Superior temporal gyrus (tissue), 1 donor: ENCODE results near the gene PTH1R.

Source experiments
- DNase-seq: peaks from one replicate; pipeline ENCODE4 v3.0.0-alpha.2; 2016; ENCODE audit errors: extremely low spot score

Gene PTH1R

GRCh38 chr3:46883054-46883829 lies 5.7 kb downstream of the PTH1R start:
- no peak for DNase-seq

- no peak for DNase-seq
Observed at GRCh38 chr3:46883830-46884185, 6.3 kb downstream of the PTH1R start.

GRCh38 chr3:46884427-46884826 lies 6.9 kb downstream of the PTH1R start:
- no peak for DNase-seq

- no peak for DNase-seq
Observed at GRCh38 chr3:46884929-46885328, 7.4 kb downstream of the PTH1R start.

- no peak for DNase-seq
Observed at GRCh38 chr3:46885612-46886011, 8.1 kb downstream of the PTH1R start.

GRCh38 chr3:46887980-46888494 lies 10.5 kb downstream of the PTH1R start:
- DNase-seq: no peak

- no peak for DNase-seq
Observed at GRCh38 chr3:46888705-46889104, 11.2 kb downstream of the PTH1R start.

GRCh38 chr3:46889381-46890110 lies 12.0 kb downstream of the PTH1R start:
- DNase-seq: no peak

GRCh38 chr3:46890132-46890531 lies 12.6 kb downstream of the PTH1R start:
- DNase-seq: no peak

GRCh38 chr3:46891132-46891531 lies 13.6 kb downstream of the PTH1R start:
- no peak for DNase-seq

- peak; percentile 64 for DNase-seq
Observed at GRCh38 chr3:46892285-46893145, 15.0 kb downstream of the PTH1R start.

- DNase-seq: no peak
Observed at GRCh38 chr3:46893146-46893748, 15.7 kb downstream of the PTH1R start.

GRCh38 chr3:46893763-46894162 lies 16.2 kb downstream of the PTH1R start:
- no peak for DNase-seq

- no peak for DNase-seq
Observed at GRCh38 chr3:46894256-46894655, 16.7 kb downstream of the PTH1R start.

- DNase-seq: peak; percentile 55
Observed at GRCh38 chr3:46895204-46895660, 17.7 kb downstream of the PTH1R start.

GRCh38 chr3:46895761-46896160 lies 18.2 kb downstream of the PTH1R start:
- DNase-seq: no peak

- no peak for DNase-seq
Observed at GRCh38 chr3:46896386-46896785, 18.9 kb downstream of the PTH1R start.

GRCh38 chr3:46897031-46897430 lies 19.5 kb downstream of the PTH1R start:
- DNase-seq: no peak

- DNase-seq: no peak
Observed at GRCh38 chr3:46897829-46898320, 20.4 kb downstream of the PTH1R start.

- DNase-seq: no peak
Observed at GRCh38 chr3:46898321-46899150, 21.0 kb downstream of the PTH1R start.
